Neural progenitor cell (in vitro differentiated cells): ENCODE data around the gene TMEM53.

Experiments used
- CTCF ChIP-seq: fragments of 200-600 bp; sonication (generic); IDR thresholded peaks from 2 replicates; pipeline ENCODE4 v1.5.1; 2017; ENCODE audit warnings: antibody characterized with exemption, mild to moderate bottlenecking
- EZH2 ChIP-seq: fragments of 200-600 bp; sonication (generic); IDR thresholded peaks from 2 replicates; pipeline ENCODE4 v1.6.1; 2017; ENCODE audit warnings: antibody characterized with exemption, mild to moderate bottlenecking, moderate library complexity

- TF ChIP-seq CTCF (no peak), EZH2 (no peak)
Observed at GRCh38 chr1:44620072-44620471, 54.2 kb downstream of the TMEM53 start.
